KMS-11 (cell line): ENCODE results near the gene AHCYL1.
"Not testable (repeated sequence)": the region's sequence is repeated elsewhere in the genome, so short reads cannot be mapped to it uniquely, and the experiment has no call there.

Experiments
- H2AFZ ChIP-seq: fragments of 200-600 bp; sonication (generic); 2 replicates; pipeline ENCODE4 v1.6.1; 2016; ENCODE audit warnings: antibody characterized with exemption, mixed run types, low read depth
- H3K27ac ChIP-seq: fragments of 200-600 bp; sonication (generic); 2 replicates; pipeline ENCODE4 v1.6.1; 2016; ENCODE audit warnings: mild to moderate bottlenecking, mixed run types
- H3K27me3 ChIP-seq: fragments of 200-600 bp; sonication (generic); 2 replicates; pipeline ENCODE4 v1.6.1; 2017; ENCODE audit warnings: mild to moderate bottlenecking, low read depth, mixed run types, moderate library complexity; ENCODE audit not compliant: insufficient read depth
- H3K36me3 ChIP-seq: fragments of 200-600 bp; sonication (generic); 2 replicates; pipeline ENCODE4 v1.6.1; 2017; ENCODE audit warnings: mild to moderate bottlenecking, mixed run types; ENCODE audit not compliant: insufficient read depth
- H3K4me1 ChIP-seq: fragments of 200-600 bp; sonication (generic); 2 replicates; pipeline ENCODE4 v1.6.1; 2016; ENCODE audit warnings: mild to moderate bottlenecking, low read depth, mixed run types; ENCODE audit not compliant: poor library complexity, severe bottlenecking
- H3K4me2 ChIP-seq: fragments of 200-600 bp; sonication (generic); 2 replicates; pipeline ENCODE4 v1.7.0; 2016; ENCODE audit warnings: mild to moderate bottlenecking, mixed run types
- H3K4me3 ChIP-seq: fragments of 200-600 bp; sonication (generic); IDR thresholded peaks from 2 replicates; pipeline ENCODE4 v1.6.1; 2017; ENCODE audit warnings: low read depth, low read length, mixed read lengths; ENCODE audit not compliant: insufficient read depth
- H3K79me2 ChIP-seq: fragments of 200-600 bp; sonication (generic); 2 replicates; pipeline ENCODE4 v1.6.1; 2016; ENCODE audit warnings: low read depth, mixed run types; ENCODE audit not compliant: insufficient read depth
- H3K9ac ChIP-seq: fragments of 200-600 bp; sonication (generic); 2 replicates; pipeline ENCODE4 v1.6.1; 2016; ENCODE audit warnings: mild to moderate bottlenecking, mixed run types
- H4K20me1 ChIP-seq: fragments of 200-600 bp; sonication (generic); 2 replicates; pipeline ENCODE4 v1.6.1; 2016; ENCODE audit warnings: mild to moderate bottlenecking, mixed run types; ENCODE audit not compliant: insufficient read depth
- TF ChIP-seq, protein P1 (sequence below): fragments of 200-600 bp; sonication (generic); conservative IDR thresholded peaks from 2 replicates; pipeline ENCODE4 v1.6.1; 2017; ENCODE audit warnings: low read depth, mild to moderate bottlenecking, antibody characterized with exemption, low read length, moderate library complexity, mixed read lengths

The AHCYL1 gene

GRCh38 chr1:110018396-110018795, 33.8 kb downstream of the AHCYL1 start:
- TF ChIP-seq, protein P1, sequence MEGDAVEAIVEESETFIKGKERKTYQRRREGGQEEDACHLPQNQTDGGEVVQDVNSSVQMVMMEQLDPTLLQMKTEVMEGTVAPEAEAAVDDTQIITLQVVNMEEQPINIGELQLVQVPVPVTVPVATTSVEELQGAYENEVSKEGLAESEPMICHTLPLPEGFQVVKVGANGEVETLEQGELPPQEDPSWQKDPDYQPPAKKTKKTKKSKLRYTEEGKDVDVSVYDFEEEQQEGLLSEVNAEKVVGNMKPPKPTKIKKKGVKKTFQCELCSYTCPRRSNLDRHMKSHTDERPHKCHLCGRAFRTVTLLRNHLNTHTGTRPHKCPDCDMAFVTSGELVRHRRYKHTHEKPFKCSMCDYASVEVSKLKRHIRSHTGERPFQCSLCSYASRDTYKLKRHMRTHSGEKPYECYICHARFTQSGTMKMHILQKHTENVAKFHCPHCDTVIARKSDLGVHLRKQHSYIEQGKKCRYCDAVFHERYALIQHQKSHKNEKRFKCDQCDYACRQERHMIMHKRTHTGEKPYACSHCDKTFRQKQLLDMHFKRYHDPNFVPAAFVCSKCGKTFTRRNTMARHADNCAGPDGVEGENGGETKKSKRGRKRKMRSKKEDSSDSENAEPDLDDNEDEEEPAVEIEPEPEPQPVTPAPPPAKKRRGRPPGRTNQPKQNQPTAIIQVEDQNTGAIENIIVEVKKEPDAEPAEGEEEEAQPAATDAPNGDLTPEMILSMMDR: no peak
- Histone ChIP-seq H3K36me3 (no peaks in the 10 kb centered on the region; the same call in 1 of the 2 replicates), H3K27ac (no peak overlapping the region), H3K9ac (no peak overlapping the region), H2AFZ (no peak overlapping the region), H3K4me1 (no peaks in the 10 kb centered on the region), H3K4me2 (no peak overlapping the region), H3K27me3 (no peaks in the 10 kb centered on the region), H3K79me2 (no peaks in the 10 kb centered on the region), H3K4me3 (no peak overlapping the region), H4K20me1 (no peaks in the 10 kb centered on the region)

- Histone ChIP-seq H3K79me2 (no peaks in the 10 kb centered on the region), H3K4me3 (no peak overlapping the region), H3K4me2 (no peak overlapping the region), H3K36me3 (no peaks in the 10 kb centered on the region; the same call in 1 of the 2 replicates), H3K27ac (no peak overlapping the region), H3K4me1 (no peaks in the 10 kb centered on the region), H2AFZ (no peak overlapping the region), H4K20me1 (no peaks in the 10 kb centered on the region), H3K9ac (no peak overlapping the region), H3K27me3 (no peaks in the 10 kb centered on the region)
- TF ChIP-seq, protein P1: no peak
Measured at GRCh38 chr1:110019770-110020169, 35.2 kb downstream of the AHCYL1 start.

DNA sequence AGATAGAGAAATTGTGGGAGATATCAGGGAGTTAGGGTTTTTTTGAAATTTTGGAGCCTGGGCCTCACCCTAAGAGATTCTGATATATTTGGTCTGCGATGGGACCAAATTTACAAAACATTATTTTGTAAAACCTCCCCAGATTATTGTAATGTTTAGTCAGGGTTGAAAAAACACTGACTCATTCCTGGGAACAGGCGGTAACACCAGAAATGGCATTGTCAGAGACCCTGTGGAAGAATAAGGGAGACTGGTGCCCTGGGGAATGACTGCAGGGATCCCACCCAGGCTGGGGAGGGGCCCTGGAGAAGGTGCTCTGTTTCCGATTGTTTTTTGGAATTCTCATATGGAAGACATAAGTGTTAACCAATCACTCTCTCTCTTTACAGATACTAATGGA, 36.7 kb downstream of the AHCYL1 start:
- TF ChIP-seq, protein P1: no peak
- H2AFZ ChIP-seq: no peak overlapping the region
- H4K20me1 ChIP-seq: no peaks in the 10 kb centered on the region
- H3K9ac ChIP-seq: no peak overlapping the region
- no peak overlapping the region for H3K27ac ChIP-seq
- H3K79me2 ChIP-seq: no peaks in the 10 kb centered on the region
- H3K36me3 ChIP-seq: no peaks in the 10 kb centered on the region; the same call in 1 of the 2 replicates
- H3K27me3 ChIP-seq: no peaks in the 10 kb centered on the region
- H3K4me2 ChIP-seq: no peak overlapping the region
- no peak overlapping the region for H3K4me3 ChIP-seq
- H3K4me1 ChIP-seq: no peaks in the 10 kb centered on the region

- no peak overlapping the region for H3K9ac ChIP-seq
- no peak overlapping the region for H3K4me3 ChIP-seq
- no peak overlapping the region for H2AFZ ChIP-seq
- H4K20me1 ChIP-seq: no peaks in the 10 kb centered on the region
- no peaks in the 10 kb centered on the region for H3K27me3 ChIP-seq
- H3K36me3 ChIP-seq: no peaks in the 10 kb centered on the region; the same call in 1 of the 2 replicates
- H3K4me2 ChIP-seq: no peak overlapping the region
- H3K27ac ChIP-seq: no peak overlapping the region
- H3K79me2 ChIP-seq: no peaks in the 10 kb centered on the region
- peaks cover 3% of the 10 kb centered on the region for H3K4me1 ChIP-seq
- TF ChIP-seq, protein P1: no peak
Measured at GRCh38 chr1:110024613-110025012, 40.0 kb downstream of the AHCYL1 start.

DNA sequence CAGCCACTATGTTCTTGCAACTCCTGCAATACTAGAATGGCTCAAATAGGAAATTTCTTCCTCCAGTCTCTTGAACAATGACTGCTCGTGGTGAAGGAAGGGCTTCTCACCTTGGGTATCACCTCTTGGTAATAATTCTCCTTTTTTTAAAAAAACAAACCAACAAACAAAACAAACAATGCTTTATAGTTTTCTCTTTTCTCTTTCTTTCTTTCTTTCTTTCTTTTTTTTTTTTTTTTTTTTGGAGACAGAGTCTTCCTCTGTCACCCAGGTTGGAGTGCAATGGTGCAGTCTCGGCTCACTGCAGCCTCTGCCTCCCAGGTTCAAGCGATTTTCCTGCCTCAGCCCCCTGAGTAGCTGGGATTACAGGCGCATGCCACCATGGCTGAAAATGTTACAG, 46.1 kb downstream of the AHCYL1 start:
- H3K27me3 ChIP-seq, H3K9ac ChIP-seq, H4K20me1 ChIP-seq, H3K36me3 ChIP-seq, H3K27ac ChIP-seq, H3K4me3 ChIP-seq, H3K4me2 ChIP-seq: not testable (repeated sequence)
- peaks cover 27% of the 10 kb centered on the region for H3K4me1 ChIP-seq
- peak overlapping the region; percentile 24; the same call in 1 of the 2 replicates for H2AFZ ChIP-seq
- H3K79me2 ChIP-seq: peaks cover 12% of the 10 kb centered on the region
